ENCODE results near the gene ZFP92. TPM values are rescaled to one million over a fixed set of nuclear protein-coding genes. Genes with fewer than 3 reads are reported as not detected.

Gene ZFP92
- total and polyA plus RNA-seq, 2 of the 8 experiments (the other 6 are each of a cell fraction or from before 2014, with no cell fraction given), result 0.14 to 0.41 TPM

GRCh38 chrX:153406011-153406410 is 5.3 kb upstream of the ZFP92 start:
- H2BK20ac ChIP-seq (ENCODE audit: low read length), result no peak overlapping the region
- no peak overlapping the region for H3K14ac ChIP-seq (ENCODE audit: insufficient read length)
- no peaks in the 10 kb centered on the region for H3K4me1 ChIP-seq (replicated peaks in 1 of 4; ENCODE audit: control insufficient read depth in 3 of 4, insufficient read depth in 4 of 4, low read length in 3 of 4)
- no peak overlapping the region for H2AK5ac ChIP-seq (ENCODE audit: low read depth, low read length)
- peaks cover 2 to 7% (median 5%) of the 10 kb centered on the region in 4 experiments; a peak in 6 of 7 replicates for H3K27me3 ChIP-seq (replicated peaks in 1 of 4; ENCODE audit: control insufficient read depth in 3 of 4, extremely low read depth in 1 of 4, insufficient read depth in 3 of 4, low read length in 3 of 4)
- CTCF ChIA-PET (ENCODE audit: partially characterized antibody), result interaction anchor here (1.2 to 1.6 kb wide), 5 partner anchors 12 to 101 kb away, joined by 3 to 6 read pairs (median 3); no protein-coding TSS in a partner anchor
- H3K18ac ChIP-seq (ENCODE audit: extremely low read depth, low read length), result no peak overlapping the region
- POLR2A ChIA-PET (ENCODE audit: partially characterized antibody), result no interaction called here
- H2BK15ac ChIP-seq (ENCODE audit: low read length), result no peak overlapping the region
- H3K4ac ChIP-seq (replicated peaks; ENCODE audit: insufficient read length, low read depth, low read length), result no peak overlapping the region
- no peak overlapping the region for H4K5ac ChIP-seq (ENCODE audit: insufficient read length, low read depth, low read length)
- H3K56ac ChIP-seq (replicated peaks; ENCODE audit: insufficient read length, low read depth, low read length), result no peak overlapping the region
- no peaks in the 10 kb centered on the region for H3K79me1 ChIP-seq (ENCODE audit: low read depth, low read length)
- 92% methylated on average over 8 of the region's 9 CpGs; no CpG with 5 or more reads in 1 of the 2 experiments for WGBS, 2 experiments (ENCODE audit: extremely low coverage in 1 of 2, insufficient coverage in 1 of 2, insufficient read length in 1 of 2, insufficient replicate concordance in 2 of 2, low coverage in 1 of 2, low lambda C conversion rate in 2 of 2, missing lambda C conversion rate in 1 of 2)
- no peak overlapping the region for H3K23ac ChIP-seq (ENCODE audit: insufficient read length)
- no peak overlapping the region for H3K9ac ChIP-seq (replicated peaks in 1 of 4; ENCODE audit: extremely low read depth in 1 of 4, low read depth in 3 of 4, low read length in 3 of 4)
- H3K23me2 ChIP-seq (ENCODE audit: low read depth, low read length), result no peaks in the 10 kb centered on the region
- no peaks in the 10 kb centered on the region for H3K36me3 ChIP-seq (ENCODE audit: control insufficient read depth in 2 of 4, insufficient read depth in 4 of 4, low read length in 3 of 4)
- no peaks in the 10 kb centered on the region for H4K20me1 ChIP-seq (replicated peaks in 1 of 2; ENCODE audit: control insufficient read depth in 1 of 2, insufficient read depth in 2 of 2, low read length in 2 of 2)
- H3K4me2 ChIP-seq (ENCODE audit: insufficient read depth in 1 of 2, low read depth in 2 of 2, low read length in 2 of 2), result no peak overlapping the region
- no peak overlapping the region for H2BK120ac ChIP-seq (replicated peaks; ENCODE audit: low read depth, low read length)
- H2BK5ac ChIP-seq (ENCODE audit: low read depth, low read length), result no peak overlapping the region
- no peaks in the 10 kb centered on the region; a peak in 1 of 4 replicates for H3K9me3 ChIP-seq (ENCODE audit: insufficient read depth in 2 of 2, low read depth in 1 of 2, low read length in 1 of 2)
- no peak overlapping the region for H4K91ac ChIP-seq (replicated peaks; ENCODE audit: insufficient read length, low read length)
- no peaks in the 10 kb centered on the region for H3K79me2 ChIP-seq (ENCODE audit: control insufficient read depth in 1 of 2, insufficient read depth in 2 of 2, low read length in 2 of 2)
- FAIRE-seq, result no peak
- H2BK12ac ChIP-seq (ENCODE audit: low read depth, low read length), result no peak overlapping the region
- H3K27ac ChIP-seq (ENCODE audit: low read depth, low read length), result no peak overlapping the region
- DNase-seq (ENCODE audit: low read depth in 1 of 2, low spot score in 2 of 2), result no peak
- H2AFZ ChIP-seq (ENCODE audit: low read length), result no peak overlapping the region
- no peak overlapping the region for H4K8ac ChIP-seq (ENCODE audit: extremely low read depth, insufficient read depth, low read length)
- no peak overlapping the region for H3K4me3 ChIP-seq (ENCODE audit: extremely low read depth in 1 of 4, insufficient read depth in 2 of 4, low read depth in 3 of 4, low read length in 4 of 4)
- TF ChIP-seq GTF2F1 (IDR thresholded peaks at IDR 0.05; ENCODE audit: borderline replicate concordance, low read depth, low read length), result no peak
- TF ChIP-seq SIX5 (IDR thresholded peaks at IDR 0.05; ENCODE audit: low read depth, low read length), result no peak
- no peak for TF ChIP-seq HDAC2 (IDR thresholded peaks at IDR 0.05; ENCODE audit: borderline replicate concordance in 1 of 2, low read depth in 2 of 2, low read length in 2 of 2)
- no peak for TF ChIP-seq KDM5A (IDR thresholded peaks at IDR 0.05; ENCODE audit: low read length)
- no peak for TF ChIP-seq BACH1 (IDR thresholded peaks at IDR 0.05; ENCODE audit: low read length)

Measured in H1 (cell line).